HEK293 (cell line): ENCODE data around the gene TXNDC15.
A peak's percentile ranks its signal among the peaks of the same experiment; 100 is the strongest.

ENCODE experiments used
- KLF1 ChIP-seq: fragments of 450-650 bp; formaldehyde crosslinking; IDR thresholded peaks from 2 replicates; pipeline ENCODE4 v1.5.1; 2016; ENCODE audit warnings: missing biosample characterization, missing genetic modification characterization
- KLF16 ChIP-seq: fragments of 450-650 bp; formaldehyde crosslinking; IDR thresholded peaks from 2 replicates; pipeline ENCODE4 v1.5.1; 2017; ENCODE audit warnings: missing biosample characterization, missing genetic modification characterization
- KLF7 ChIP-seq: fragments of 450-650 bp; formaldehyde crosslinking; IDR thresholded peaks from 2 replicates; pipeline ENCODE4 v1.5.1; 2016; ENCODE audit warnings: missing biosample characterization, missing genetic modification characterization, borderline replicate concordance
- MYNN ChIP-seq: fragments of 450-650 bp; formaldehyde crosslinking; IDR thresholded peaks from 2 replicates; pipeline ENCODE4 v1.5.1; 2016; ENCODE audit warnings: missing biosample characterization, missing genetic modification characterization, borderline replicate concordance
- OVOL3 ChIP-seq: fragments of 450-650 bp; formaldehyde crosslinking; IDR thresholded peaks from 2 replicates; pipeline ENCODE4 v1.5.1; 2016; ENCODE audit warnings: missing biosample characterization, missing genetic modification characterization
- YY1 ChIP-seq: fragments of 450-650 bp; formaldehyde crosslinking; IDR thresholded peaks from 2 replicates; pipeline ENCODE4 v1.5.1; 2018; ENCODE audit warnings: missing biosample characterization, missing genetic modification characterization
- ZBTB20 ChIP-seq: fragments of 450-650 bp; formaldehyde crosslinking; IDR thresholded peaks from 2 replicates; pipeline ENCODE4 v1.5.1; 2016; ENCODE audit warnings: missing biosample characterization, missing genetic modification characterization
- ZBTB21 ChIP-seq: fragments of 450-650 bp; formaldehyde crosslinking; IDR thresholded peaks from 2 replicates; pipeline ENCODE4 v1.5.1; 2017; ENCODE audit warnings: missing biosample characterization, missing genetic modification characterization
- ZFP37 ChIP-seq: fragments of 450-650 bp; formaldehyde crosslinking; IDR thresholded peaks from 2 replicates; pipeline ENCODE4 v1.5.1; 2016; ENCODE audit warnings: missing biosample characterization, missing genetic modification characterization
- ZNF155 ChIP-seq: fragments of 450-650 bp; formaldehyde crosslinking; IDR thresholded peaks from 2 replicates; pipeline ENCODE4 v1.5.1; 2016; ENCODE audit warnings: missing biosample characterization, missing genetic modification characterization
- ZNF175 ChIP-seq: fragments of 450-650 bp; formaldehyde crosslinking; IDR thresholded peaks from 2 replicates; pipeline ENCODE4 v1.5.1; 2016; ENCODE audit warnings: missing biosample characterization, missing genetic modification characterization
- ZNF184 ChIP-seq: fragments of 450-650 bp; IDR thresholded peaks from 2 replicates; pipeline ENCODE4 v1.5.1; 2018; ENCODE audit warnings: missing biosample characterization, mild to moderate bottlenecking, missing genetic modification characterization
- ZNF426 ChIP-seq: fragments of 450-650 bp; formaldehyde crosslinking; IDR thresholded peaks from 2 replicates; pipeline ENCODE4 v1.5.1; 2017; ENCODE audit warnings: missing biosample characterization, missing genetic modification characterization, mild to moderate bottlenecking, inconsistent platforms, moderate library complexity
- ZNF548 ChIP-seq: fragments of 450-650 bp; formaldehyde crosslinking; IDR thresholded peaks from 2 replicates; pipeline ENCODE4 v1.5.1; 2016; ENCODE audit warnings: missing biosample characterization, missing genetic modification characterization
- ZNF558 ChIP-seq: fragments of 450-650 bp; formaldehyde crosslinking; IDR thresholded peaks from 2 replicates; pipeline ENCODE4 v1.5.1; 2016; ENCODE audit warnings: missing biosample characterization, missing genetic modification characterization
- ZNF560 ChIP-seq: fragments of 450-650 bp; formaldehyde crosslinking; IDR thresholded peaks from 2 replicates; pipeline ENCODE4 v1.5.1; 2017; ENCODE audit warnings: missing biosample characterization, missing genetic modification characterization, borderline replicate concordance
- ZNF701 ChIP-seq: fragments of 450-650 bp; formaldehyde crosslinking; IDR thresholded peaks from 2 replicates; pipeline ENCODE4 v1.5.1; 2016; ENCODE audit warnings: missing biosample characterization, missing genetic modification characterization
- ZNF747 ChIP-seq: fragments of 450-650 bp; formaldehyde crosslinking; IDR thresholded peaks from 2 replicates; pipeline ENCODE4 v1.5.1; 2016; ENCODE audit warnings: missing biosample characterization, missing genetic modification characterization
- TF ChIP-seq, protein P1 (sequence below): fragments of 450-650 bp; formaldehyde crosslinking; IDR thresholded peaks from 2 replicates; pipeline ENCODE4 v1.5.1; 2016; ENCODE audit warnings: missing biosample characterization, missing genetic modification characterization, borderline replicate concordance
- TF ChIP-seq, protein P2 (sequence below): fragments of 450-650 bp; formaldehyde crosslinking; IDR thresholded peaks from 2 replicates; pipeline ENCODE4 v1.5.1; 2017; ENCODE audit warnings: missing biosample characterization, missing genetic modification characterization
- TF ChIP-seq, protein P3 (sequence below): fragments of 450-650 bp; formaldehyde crosslinking; IDR thresholded peaks from 2 replicates; pipeline ENCODE4 v1.5.1; 2016; ENCODE audit warnings: missing biosample characterization, missing genetic modification characterization
- TF ChIP-seq, protein P4 (sequence below): fragments of 450-650 bp; formaldehyde crosslinking; IDR thresholded peaks from 2 replicates; pipeline ENCODE4 v1.5.1; 2016; ENCODE audit warnings: missing biosample characterization, missing genetic modification characterization
- TF ChIP-seq, protein P5 (sequence below): fragments of 450-650 bp; formaldehyde crosslinking; IDR thresholded peaks from 2 replicates; pipeline ENCODE4 v1.5.1; 2016; ENCODE audit warnings: missing biosample characterization, missing genetic modification characterization, low read depth
- TF ChIP-seq, protein P6 (sequence below): fragments of 450-650 bp; formaldehyde crosslinking; conservative IDR thresholded peaks from 2 replicates; pipeline ENCODE4 v1.5.1; 2016; ENCODE audit warnings: low read depth, missing biosample characterization, missing genetic modification characterization

Gene TXNDC15

DNA sequence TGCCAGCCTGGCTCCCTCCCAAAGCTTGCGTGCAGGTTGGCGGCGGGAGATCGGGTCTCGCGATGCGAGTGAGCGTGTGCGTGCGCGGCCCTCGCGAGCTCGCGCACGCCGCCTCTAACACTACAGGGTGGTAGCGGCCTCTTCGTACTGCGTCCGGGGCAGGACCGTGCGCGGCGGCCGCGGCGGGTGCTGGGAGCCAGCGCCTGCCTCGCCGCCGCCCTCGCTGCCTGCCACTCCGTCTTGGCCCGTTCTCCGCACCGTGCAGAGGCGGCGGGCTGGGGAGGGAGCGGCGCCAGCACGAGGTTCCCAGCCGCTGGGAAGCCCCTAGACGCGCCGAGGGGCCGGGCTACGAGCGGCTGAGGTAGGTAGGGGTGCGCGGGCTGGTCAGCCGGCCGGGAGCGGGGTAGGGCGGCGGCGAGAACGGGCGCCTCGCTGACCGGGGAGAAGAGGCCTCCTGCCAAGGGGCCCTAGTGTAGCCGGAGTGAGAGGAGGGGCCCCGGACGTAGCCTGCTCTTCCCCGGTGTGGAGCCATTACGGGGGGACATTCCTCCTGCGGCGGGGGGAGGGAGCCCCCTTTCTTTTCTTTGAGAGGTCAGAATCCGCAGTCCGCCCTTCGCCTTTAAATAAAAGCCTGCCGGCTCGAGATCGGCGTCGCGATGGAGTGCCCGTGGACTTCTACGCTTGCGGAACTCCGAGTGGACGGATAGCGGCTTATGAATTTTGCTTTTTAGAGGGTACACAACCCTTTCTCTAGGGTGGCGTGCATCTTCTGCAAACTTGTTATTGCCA is 28.1 kb upstream of the TXNDC15 start, which contains the start of gene C5orf24 (continued):
- TF ChIP-seq ZNF426 (tag by site-specific recombination) (no peak), ZNF701 (tag by site-specific recombination) (no peak), ZNF175 (tag by site-specific recombination) (no peak), YY1 (peak; percentile 51; the same call in 1 of the 2 replicates), ZNF747 (tag by site-specific recombination) (no peak), ZNF560 (tag by site-specific recombination) (no peak), ZNF548 (tag by site-specific recombination) (no peak), KLF1 (tag by site-specific recombination) (peak; percentile 34), ZNF558 (tag by site-specific recombination) (no peak), ZNF184 (tag by site-specific recombination) (no peak), OVOL3 (tag by site-specific recombination) (no peak), ZBTB21 (tag by site-specific recombination) (no peak), ZFP37 (tag by site-specific recombination) (0 out of 2 replicates have a peak, but pooled peaks have one; percentile 27), KLF7 (tag by site-specific recombination) (no peak), MYNN (tag by site-specific recombination) (no peak; the same call in 1 of the 2 replicates), ZNF155 (tag by site-specific recombination) (no peak), ZBTB20 (tag by site-specific recombination) (peak; percentile 91), KLF16 (tag by site-specific recombination) (0 out of 2 replicates have a peak, but pooled peaks have one; percentile 31)
- TF ChIP-seq, protein P1, sequence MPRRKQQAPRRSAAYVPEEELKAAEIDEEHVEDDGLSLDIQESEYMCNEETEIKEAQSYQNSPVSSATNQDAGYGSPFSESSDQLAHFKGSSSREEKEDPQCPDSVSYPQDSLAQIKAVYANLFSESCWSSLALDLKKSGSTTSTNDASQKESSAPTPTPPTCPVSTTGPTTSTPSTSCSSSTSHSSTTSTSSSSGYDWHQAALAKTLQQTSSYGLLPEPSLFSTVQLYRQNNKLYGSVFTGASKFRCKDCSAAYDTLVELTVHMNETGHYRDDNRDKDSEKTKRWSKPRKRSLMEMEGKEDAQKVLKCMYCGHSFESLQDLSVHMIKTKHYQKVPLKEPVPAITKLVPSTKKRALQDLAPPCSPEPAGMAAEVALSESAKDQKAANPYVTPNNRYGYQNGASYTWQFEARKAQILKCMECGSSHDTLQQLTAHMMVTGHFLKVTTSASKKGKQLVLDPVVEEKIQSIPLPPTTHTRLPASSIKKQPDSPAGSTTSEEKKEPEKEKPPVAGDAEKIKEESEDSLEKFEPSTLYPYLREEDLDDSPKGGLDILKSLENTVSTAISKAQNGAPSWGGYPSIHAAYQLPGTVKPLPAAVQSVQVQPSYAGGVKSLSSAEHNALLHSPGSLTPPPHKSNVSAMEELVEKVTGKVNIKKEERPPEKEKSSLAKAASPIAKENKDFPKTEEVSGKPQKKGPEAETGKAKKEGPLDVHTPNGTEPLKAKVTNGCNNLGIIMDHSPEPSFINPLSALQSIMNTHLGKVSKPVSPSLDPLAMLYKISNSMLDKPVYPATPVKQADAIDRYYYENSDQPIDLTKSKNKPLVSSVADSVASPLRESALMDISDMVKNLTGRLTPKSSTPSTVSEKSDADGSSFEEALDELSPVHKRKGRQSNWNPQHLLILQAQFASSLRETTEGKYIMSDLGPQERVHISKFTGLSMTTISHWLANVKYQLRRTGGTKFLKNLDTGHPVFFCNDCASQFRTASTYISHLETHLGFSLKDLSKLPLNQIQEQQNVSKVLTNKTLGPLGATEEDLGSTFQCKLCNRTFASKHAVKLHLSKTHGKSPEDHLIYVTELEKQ: no peak
- TF ChIP-seq, protein P2, sequence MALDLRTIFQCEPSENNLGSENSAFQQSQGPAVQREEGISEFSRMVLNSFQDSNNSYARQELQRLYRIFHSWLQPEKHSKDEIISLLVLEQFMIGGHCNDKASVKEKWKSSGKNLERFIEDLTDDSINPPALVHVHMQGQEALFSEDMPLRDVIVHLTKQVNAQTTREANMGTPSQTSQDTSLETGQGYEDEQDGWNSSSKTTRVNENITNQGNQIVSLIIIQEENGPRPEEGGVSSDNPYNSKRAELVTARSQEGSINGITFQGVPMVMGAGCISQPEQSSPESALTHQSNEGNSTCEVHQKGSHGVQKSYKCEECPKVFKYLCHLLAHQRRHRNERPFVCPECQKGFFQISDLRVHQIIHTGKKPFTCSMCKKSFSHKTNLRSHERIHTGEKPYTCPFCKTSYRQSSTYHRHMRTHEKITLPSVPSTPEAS: no peak
- TF ChIP-seq, protein P3, sequence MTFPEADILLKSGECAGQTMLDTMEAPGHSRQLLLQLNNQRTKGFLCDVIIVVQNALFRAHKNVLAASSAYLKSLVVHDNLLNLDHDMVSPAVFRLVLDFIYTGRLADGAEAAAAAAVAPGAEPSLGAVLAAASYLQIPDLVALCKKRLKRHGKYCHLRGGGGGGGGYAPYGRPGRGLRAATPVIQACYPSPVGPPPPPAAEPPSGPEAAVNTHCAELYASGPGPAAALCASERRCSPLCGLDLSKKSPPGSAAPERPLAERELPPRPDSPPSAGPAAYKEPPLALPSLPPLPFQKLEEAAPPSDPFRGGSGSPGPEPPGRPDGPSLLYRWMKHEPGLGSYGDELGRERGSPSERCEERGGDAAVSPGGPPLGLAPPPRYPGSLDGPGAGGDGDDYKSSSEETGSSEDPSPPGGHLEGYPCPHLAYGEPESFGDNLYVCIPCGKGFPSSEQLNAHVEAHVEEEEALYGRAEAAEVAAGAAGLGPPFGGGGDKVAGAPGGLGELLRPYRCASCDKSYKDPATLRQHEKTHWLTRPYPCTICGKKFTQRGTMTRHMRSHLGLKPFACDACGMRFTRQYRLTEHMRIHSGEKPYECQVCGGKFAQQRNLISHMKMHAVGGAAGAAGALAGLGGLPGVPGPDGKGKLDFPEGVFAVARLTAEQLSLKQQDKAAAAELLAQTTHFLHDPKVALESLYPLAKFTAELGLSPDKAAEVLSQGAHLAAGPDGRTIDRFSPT (tag by site-specific recombination): peak; percentile 86
- TF ChIP-seq, protein P4, sequence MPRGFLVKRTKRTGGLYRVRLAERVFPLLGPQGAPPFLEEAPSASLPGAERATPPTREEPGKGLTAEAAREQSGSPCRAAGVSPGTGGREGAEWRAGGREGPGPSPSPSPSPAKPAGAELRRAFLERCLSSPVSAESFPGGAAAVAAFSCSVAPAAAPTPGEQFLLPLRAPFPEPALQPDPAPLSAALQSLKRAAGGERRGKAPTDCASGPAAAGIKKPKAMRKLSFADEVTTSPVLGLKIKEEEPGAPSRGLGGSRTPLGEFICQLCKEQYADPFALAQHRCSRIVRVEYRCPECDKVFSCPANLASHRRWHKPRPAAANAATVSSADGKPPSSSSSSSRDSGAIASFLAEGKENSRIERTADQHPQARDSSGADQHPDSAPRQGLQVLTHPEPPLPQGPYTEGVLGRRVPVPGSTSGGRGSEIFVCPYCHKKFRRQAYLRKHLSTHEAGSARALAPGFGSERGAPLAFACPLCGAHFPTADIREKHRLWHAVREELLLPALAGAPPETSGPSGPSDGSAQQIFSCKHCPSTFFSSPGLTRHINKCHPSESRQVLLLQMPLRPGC (tag by site-specific recombination): peak; percentile 36; the same call in 1 of the 2 replicates
- TF ChIP-seq, protein P5, sequence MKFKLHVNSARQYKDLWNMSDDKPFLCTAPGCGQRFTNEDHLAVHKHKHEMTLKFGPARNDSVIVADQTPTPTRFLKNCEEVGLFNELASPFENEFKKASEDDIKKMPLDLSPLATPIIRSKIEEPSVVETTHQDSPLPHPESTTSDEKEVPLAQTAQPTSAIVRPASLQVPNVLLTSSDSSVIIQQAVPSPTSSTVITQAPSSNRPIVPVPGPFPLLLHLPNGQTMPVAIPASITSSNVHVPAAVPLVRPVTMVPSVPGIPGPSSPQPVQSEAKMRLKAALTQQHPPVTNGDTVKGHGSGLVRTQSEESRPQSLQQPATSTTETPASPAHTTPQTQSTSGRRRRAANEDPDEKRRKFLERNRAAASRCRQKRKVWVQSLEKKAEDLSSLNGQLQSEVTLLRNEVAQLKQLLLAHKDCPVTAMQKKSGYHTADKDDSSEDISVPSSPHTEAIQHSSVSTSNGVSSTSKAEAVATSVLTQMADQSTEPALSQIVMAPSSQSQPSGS (tag by site-specific recombination): no peak
- TF ChIP-seq, protein P6, sequence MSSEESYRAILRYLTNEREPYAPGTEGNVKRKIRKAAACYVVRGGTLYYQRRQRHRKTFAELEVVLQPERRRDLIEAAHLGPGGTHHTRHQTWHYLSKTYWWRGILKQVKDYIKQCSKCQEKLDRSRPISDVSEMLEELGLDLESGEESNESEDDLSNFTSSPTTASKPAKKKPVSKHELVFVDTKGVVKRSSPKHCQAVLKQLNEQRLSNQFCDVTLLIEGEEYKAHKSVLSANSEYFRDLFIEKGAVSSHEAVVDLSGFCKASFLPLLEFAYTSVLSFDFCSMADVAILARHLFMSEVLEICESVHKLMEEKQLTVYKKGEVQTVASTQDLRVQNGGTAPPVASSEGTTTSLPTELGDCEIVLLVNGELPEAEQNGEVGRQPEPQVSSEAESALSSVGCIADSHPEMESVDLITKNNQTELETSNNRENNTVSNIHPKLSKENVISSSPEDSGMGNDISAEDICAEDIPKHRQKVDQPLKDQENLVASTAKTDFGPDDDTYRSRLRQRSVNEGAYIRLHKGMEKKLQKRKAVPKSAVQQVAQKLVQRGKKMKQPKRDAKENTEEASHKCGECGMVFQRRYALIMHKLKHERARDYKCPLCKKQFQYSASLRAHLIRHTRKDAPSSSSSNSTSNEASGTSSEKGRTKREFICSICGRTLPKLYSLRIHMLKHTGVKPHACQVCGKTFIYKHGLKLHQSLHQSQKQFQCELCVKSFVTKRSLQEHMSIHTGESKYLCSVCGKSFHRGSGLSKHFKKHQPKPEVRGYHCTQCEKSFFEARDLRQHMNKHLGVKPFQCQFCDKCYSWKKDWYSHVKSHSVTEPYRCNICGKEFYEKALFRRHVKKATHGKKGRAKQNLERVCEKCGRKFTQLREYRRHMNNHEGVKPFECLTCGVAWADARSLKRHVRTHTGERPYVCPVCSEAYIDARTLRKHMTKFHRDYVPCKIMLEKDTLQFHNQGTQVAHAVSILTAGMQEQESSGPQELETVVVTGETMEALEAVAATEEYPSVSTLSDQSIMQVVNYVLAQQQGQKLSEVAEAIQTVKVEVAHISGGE: no peak; the same call in 1 of the 2 replicates
